ENCODE results near the gene TMEM154.

DNA sequence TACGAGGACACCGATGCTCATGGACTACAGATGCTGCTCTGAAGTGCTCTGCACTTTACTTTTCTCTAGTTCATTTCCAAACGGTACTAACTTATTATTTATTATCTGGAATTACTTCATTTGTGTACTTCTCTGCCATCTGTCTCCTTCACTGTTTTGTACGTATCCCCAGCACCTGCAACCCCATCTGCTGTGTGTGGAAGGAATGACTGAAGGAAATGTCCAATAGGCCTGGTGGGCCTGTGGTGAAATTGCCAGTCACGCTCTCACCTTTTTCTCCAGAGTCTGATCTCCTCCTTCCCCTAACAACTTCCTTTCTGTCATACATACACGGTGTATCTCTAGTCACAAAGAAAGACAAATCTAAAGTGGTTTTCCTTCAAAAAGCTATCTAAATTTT, 12.9 kb downstream of the TMEM154 start:
- TF ChIP-seq, protein P1, sequence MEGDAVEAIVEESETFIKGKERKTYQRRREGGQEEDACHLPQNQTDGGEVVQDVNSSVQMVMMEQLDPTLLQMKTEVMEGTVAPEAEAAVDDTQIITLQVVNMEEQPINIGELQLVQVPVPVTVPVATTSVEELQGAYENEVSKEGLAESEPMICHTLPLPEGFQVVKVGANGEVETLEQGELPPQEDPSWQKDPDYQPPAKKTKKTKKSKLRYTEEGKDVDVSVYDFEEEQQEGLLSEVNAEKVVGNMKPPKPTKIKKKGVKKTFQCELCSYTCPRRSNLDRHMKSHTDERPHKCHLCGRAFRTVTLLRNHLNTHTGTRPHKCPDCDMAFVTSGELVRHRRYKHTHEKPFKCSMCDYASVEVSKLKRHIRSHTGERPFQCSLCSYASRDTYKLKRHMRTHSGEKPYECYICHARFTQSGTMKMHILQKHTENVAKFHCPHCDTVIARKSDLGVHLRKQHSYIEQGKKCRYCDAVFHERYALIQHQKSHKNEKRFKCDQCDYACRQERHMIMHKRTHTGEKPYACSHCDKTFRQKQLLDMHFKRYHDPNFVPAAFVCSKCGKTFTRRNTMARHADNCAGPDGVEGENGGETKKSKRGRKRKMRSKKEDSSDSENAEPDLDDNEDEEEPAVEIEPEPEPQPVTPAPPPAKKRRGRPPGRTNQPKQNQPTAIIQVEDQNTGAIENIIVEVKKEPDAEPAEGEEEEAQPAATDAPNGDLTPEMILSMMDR (IDR thresholded peaks at IDR 0.05): no peak
- TF ChIP-seq POLR2A (IDR thresholded peaks at IDR 0.05): no peak

All from esophagus squamous epithelium (tissue), 4 donors.